B cell (primary cell): Measurements from ENCODE around the gene EML6. TPM values are rescaled to one million over a fixed set of nuclear protein-coding genes. Genes with fewer than 3 reads are reported as not detected.

Experiments used
- ATAC-seq: fragments of 200-7000 bp; cut with Tn5 transposase; one replicate; pipeline ENCODE4 v1.10.0; 2021; ENCODE audit warnings: low read depth, mild to moderate bottlenecking, moderate number of reproducible peaks, moderate library complexity
- CTCF ChIA-PET: fragments of 350-600 bp; sonication (Branson Sonifier 250); formaldehyde crosslinking; loops from one replicate; lab custom pipeline; 2021; ENCODE audit warnings: antibody characterized with exemption, inconsistent platforms; lab: Charles Lee
- POLR2A ChIA-PET: fragments of 350-600 bp; sonication (Branson Sonifier 250); formaldehyde crosslinking; loops from one replicate; lab custom pipeline; 2021; ENCODE audit warnings: antibody characterized with exemption; lab: Charles Lee
- DNase-seq: peaks from one replicate; pipeline ENCODE4 v3.0.0; 2013
- H2AFZ ChIP-seq: 2 replicates; pipeline ENCODE4 v1.6.1; 2012; ENCODE audit warnings: mild to moderate bottlenecking, low read depth, low read length; ENCODE audit not compliant: insufficient read depth, poor library complexity, severe bottlenecking
- H3K27ac ChIP-seq, 2 donors: 1 replicate in 1 of 2; 2 replicates in 1 of 2; pipeline ENCODE4 v1.5.1; 2012 to 2013; ENCODE audit warnings: low read length in 2 of 2, mild to moderate bottlenecking in 2 of 2, moderate library complexity in 1 of 2
- H3K27me3 ChIP-seq, 4 experiments: fragments of 200-600 bp in 1 of 4; sonication (generic) in 1 of 4; replicated peaks in 1 of 4; 1 replicate in 2 of 4; 2 replicates in 2 of 4; pipeline versions ENCODE4 v1.6.1 to v1.7.0; 2013 to 2016; ENCODE audit warnings: low read length in 3 of 4, mild to moderate bottlenecking in 2 of 4, mixed read lengths in 1 of 4, moderate library complexity in 1 of 4; ENCODE audit not compliant: insufficient read depth in 4 of 4, control insufficient read depth in 3 of 4; ENCODE audit errors: control extremely low read depth in 1 of 4
- H3K36me3 ChIP-seq, 2 experiments: replicated peaks in 1 of 2; 1 replicate in 1 of 2; 2 replicates in 1 of 2; pipeline versions ENCODE4 v1.6.1 to v1.7.1; 2013; ENCODE audit warnings: low read length in 1 of 2; ENCODE audit not compliant: insufficient read depth in 2 of 2, control insufficient read depth in 1 of 2; ENCODE audit errors: control extremely low read depth in 1 of 2, extremely low read depth in 1 of 2
- H3K4me1 ChIP-seq, 2 donors: fragments of 200-600 bp in 1 of 2; sonication (generic) in 1 of 2; 1 replicate in 1 of 2; 2 replicates in 1 of 2; pipeline versions ENCODE4 v1.5.1 to v1.6.1; 2013 to 2017; ENCODE audit warnings: low read length in 2 of 2; ENCODE audit not compliant: control insufficient read depth in 2 of 2, insufficient read depth in 2 of 2
- H3K4me2 ChIP-seq: replicated peaks from 2 replicates; pipeline ENCODE3; 2012; ENCODE audit warnings: mild to moderate bottlenecking, low read depth, low read length; ENCODE audit not compliant: poor library complexity, severe bottlenecking
- H3K4me3 ChIP-seq, 5 experiments: fragments of 200-600 bp in 1 of 5; sonication (generic) in 1 of 5; 1 replicate in 3 of 5; 2 replicates in 2 of 5; pipeline versions ENCODE4 v1.5.1 to v1.7.0; 2011 to 2016; ENCODE audit warnings: low read length in 4 of 5, mild to moderate bottlenecking in 4 of 5, low read depth in 2 of 5, control low read depth in 1 of 5, moderate library complexity in 1 of 5; ENCODE audit not compliant: insufficient read depth in 1 of 5; ENCODE audit errors: control extremely low read depth in 1 of 5, extremely low read depth in 1 of 5
- H3K79me2 ChIP-seq: fragments of 200-600 bp; sonication (generic); one replicate; pipeline ENCODE4 v1.6.0; 2016; ENCODE audit warnings: low read length; ENCODE audit not compliant: control insufficient read depth, insufficient read depth
- H3K9ac ChIP-seq: fragments of 200-600 bp; sonication (generic); 2 replicates; pipeline ENCODE4 v1.6.1; 2017; ENCODE audit warnings: mild to moderate bottlenecking, low read length, moderate library complexity
- H3K9me3 ChIP-seq, 3 donors: one replicate each; pipeline versions ENCODE4 v1.6.1 to v1.7.1; 2013; ENCODE audit warnings: low read length in 2 of 3; ENCODE audit not compliant: control insufficient read depth in 2 of 3, insufficient read depth in 1 of 3; ENCODE audit errors: control extremely low read depth in 1 of 3
- H4K20me1 ChIP-seq: 2 replicates; pipeline ENCODE4 v1.6.0; 2012; ENCODE audit warnings: mild to moderate bottlenecking, low read length; ENCODE audit not compliant: insufficient read depth, control insufficient read depth, poor library complexity, severe bottlenecking
- H3K27ac Mint-ChIP-seq: one replicate; pipeline ENCODE4 v1.8.0; 2021; ENCODE audit warnings: mixed read lengths
- H3K27me3 Mint-ChIP-seq: one replicate; pipeline ENCODE4 v1.8.0; 2021; ENCODE audit warnings: mixed read lengths
- H3K4me1 Mint-ChIP-seq: one replicate; pipeline ENCODE4 v1.8.0; 2021; ENCODE audit warnings: mixed read lengths
- H3K4me3 Mint-ChIP-seq: one replicate; pipeline ENCODE4 v1.8.0; 2021; ENCODE audit warnings: mixed read lengths
- H3K9me3 Mint-ChIP-seq: one replicate; pipeline ENCODE4 v1.8.0; 2022; ENCODE audit warnings: mixed read lengths; ENCODE audit not compliant: insufficient read depth
- WGBS: methylation state at CpG from one replicate; pipeline ENCODE4 v1.1.5; 2013; ENCODE audit warnings: missing lambda C conversion rate; ENCODE audit not compliant: insufficient coverage; 5-methylcytosine and 5-hydroxymethylcytosine counted together
- intact Hi-C: fragments of 100-400 bp; cut with micrococcal nuclease; formaldehyde crosslinking; loops from one replicate; pipeline ENCODE4 v1.10.0; 2022
- polyA plus RNA-seq: library from polyadenylated mRNA; depleted of rRNA; stranded (reverse); fragments of >200 nt; gene quantifications from 2 replicates; pipeline ENCODE4 v1.2.3, GENCODE V29; 2012
- small RNA-seq: library from RNA; depleted of rRNA; stranded (forward); fragments of <200 nt; gene quantifications from one replicate; pipeline ENCODE3, GENCODE V24; 2012; ENCODE audit warnings: low replicate concordance, low read depth; ENCODE audit not compliant: insufficient read length
- total RNA-seq, 2 donors: library from RNA; stranded (reverse); fragments of 120-200 nt in 1 of 2; gene quantifications; 1 replicate in 1 of 2; 2 replicates in 1 of 2; pipeline versions ENCODE4 v1.2.3 to v1.2.4, GENCODE V29; 2013 to 2022
- TF ChIP-seq, protein P1 (sequence below): fragments of 200-600 bp; IDR thresholded peaks from one replicate; pipeline ENCODE4 v1.8.0; 2022; ENCODE audit warnings: antibody characterized with exemption, mild to moderate bottlenecking

EML6 gene
- total and polyA plus RNA-seq, 2 donors (not counting 1 experiment from before 2014, with no cell fraction given), result 42.5 to 53.7 TPM

GRCh38 chr2:55019526-55020258, 296.2 kb downstream of the EML6 start:
- Histone ChIP-seq H3K4me2 (peak overlapping the region; percentile 57), H4K20me1 (peaks cover 7% of the 10 kb centered on the region), H3K9me3 (no peaks in the 10 kb centered on the region), H3K27me3 (no peaks in the 10 kb centered on the region), H3K4me3 (no peak overlapping the region), H3K79me2 (peaks cover 92% of the 10 kb centered on the region), H3K36me3 (peaks cover 0 to 3% of the 10 kb centered on the region in 2 experiments), H3K9ac (no peak overlapping the region), H3K27ac (peak overlapping the region; percentile 38 to 68), H3K4me1 (peaks cover 18 to 37% of the 10 kb centered on the region in 2 donors), H2AFZ (peak overlapping the region; percentile 15)
- no CpG with 5 or more reads among the region's 5 CpGs for WGBS
- H3K9me3 Mint-ChIP-seq, result no peaks in the 10 kb centered on the region
- CTCF ChIA-PET, result interaction anchor here (14.5 kb wide), 1 partner anchor 147 kb away, joined by 190 read pairs; no protein-coding TSS in a partner anchor
- peak overlapping the region; percentile 69 for H3K27ac Mint-ChIP-seq
- H3K4me1 Mint-ChIP-seq, result peaks cover 39% of the 10 kb centered on the region
- ATAC-seq (peak; percentile 45), DNase-seq (peak; percentile 55)
- intact Hi-C loops, result loop anchor here (2.0 kb wide), 1 partner anchor 29 kb away; no protein-coding TSS in a partner anchor
- POLR2A ChIA-PET, result no interaction called here
- peak overlapping the region; percentile 44 for H3K4me3 Mint-ChIP-seq
- TF ChIP-seq, protein P1, sequence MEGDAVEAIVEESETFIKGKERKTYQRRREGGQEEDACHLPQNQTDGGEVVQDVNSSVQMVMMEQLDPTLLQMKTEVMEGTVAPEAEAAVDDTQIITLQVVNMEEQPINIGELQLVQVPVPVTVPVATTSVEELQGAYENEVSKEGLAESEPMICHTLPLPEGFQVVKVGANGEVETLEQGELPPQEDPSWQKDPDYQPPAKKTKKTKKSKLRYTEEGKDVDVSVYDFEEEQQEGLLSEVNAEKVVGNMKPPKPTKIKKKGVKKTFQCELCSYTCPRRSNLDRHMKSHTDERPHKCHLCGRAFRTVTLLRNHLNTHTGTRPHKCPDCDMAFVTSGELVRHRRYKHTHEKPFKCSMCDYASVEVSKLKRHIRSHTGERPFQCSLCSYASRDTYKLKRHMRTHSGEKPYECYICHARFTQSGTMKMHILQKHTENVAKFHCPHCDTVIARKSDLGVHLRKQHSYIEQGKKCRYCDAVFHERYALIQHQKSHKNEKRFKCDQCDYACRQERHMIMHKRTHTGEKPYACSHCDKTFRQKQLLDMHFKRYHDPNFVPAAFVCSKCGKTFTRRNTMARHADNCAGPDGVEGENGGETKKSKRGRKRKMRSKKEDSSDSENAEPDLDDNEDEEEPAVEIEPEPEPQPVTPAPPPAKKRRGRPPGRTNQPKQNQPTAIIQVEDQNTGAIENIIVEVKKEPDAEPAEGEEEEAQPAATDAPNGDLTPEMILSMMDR, result no peak
- H3K27me3 Mint-ChIP-seq, result no peaks in the 10 kb centered on the region

Small RNA genes lying within 50 kb of the gene (small RNA-seq; reads per million reads assigned to genes)
- gene RNU6-433P (not detected), gene RNU7-81P (not detected)
